Activated CD4-positive, alpha-beta T cell treated with anti-CD3 and anti-CD28 coated beads, Interleukin-2, amount 50 U/mL, for 48 hours (primary cell): ENCODE measurements around the gene MAL.

Experiments used
- DNase-seq, 2 experiments: peaks; one replicate each; pipeline ENCODE4 v3.0.0-alpha.2; 2020

MAL gene

DNA sequence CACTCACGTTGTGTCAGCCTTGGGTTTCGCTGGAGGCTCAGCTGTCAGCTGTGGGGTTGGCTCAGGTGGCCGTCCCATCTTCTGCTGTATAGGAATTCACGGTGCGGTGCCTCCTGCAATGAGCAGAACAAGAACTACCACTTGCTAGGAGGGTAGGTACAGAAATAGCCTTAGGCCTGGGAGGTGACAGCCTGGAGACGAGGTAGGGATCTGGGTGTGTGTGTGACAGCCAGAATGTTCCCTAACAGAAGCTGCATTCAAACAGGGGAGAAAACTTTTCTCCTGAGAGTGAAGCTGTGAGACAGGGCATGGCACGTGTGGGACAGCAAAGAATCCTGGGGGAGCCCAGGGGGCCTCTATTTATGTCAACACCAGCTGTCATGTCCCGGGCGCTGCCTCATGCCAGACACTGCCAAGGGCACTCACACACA is 8.4 kb upstream of the MAL start:
- DNase-seq, result no peak

DNA sequence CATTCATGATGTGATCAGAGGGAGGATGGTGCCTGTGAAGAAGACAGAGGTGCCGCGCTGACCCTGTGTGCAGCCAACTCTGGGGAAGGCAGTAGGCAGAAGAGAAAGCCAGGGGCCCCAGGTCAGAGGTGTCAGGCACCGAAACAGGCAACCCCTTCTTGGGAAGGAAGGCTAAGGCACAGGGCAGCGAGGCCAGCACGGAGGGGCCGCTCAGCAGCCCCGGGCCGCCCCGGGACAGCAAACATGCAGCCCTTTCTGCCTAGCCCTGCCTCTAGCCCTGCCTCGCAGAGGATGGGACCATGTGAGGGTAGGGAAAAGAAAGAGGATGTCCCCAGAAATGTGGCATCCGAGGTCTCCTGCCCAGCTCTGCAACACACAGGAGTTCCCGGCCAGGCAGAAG is 7.7 kb upstream of the MAL start:
- no peak for DNase-seq

DNA sequence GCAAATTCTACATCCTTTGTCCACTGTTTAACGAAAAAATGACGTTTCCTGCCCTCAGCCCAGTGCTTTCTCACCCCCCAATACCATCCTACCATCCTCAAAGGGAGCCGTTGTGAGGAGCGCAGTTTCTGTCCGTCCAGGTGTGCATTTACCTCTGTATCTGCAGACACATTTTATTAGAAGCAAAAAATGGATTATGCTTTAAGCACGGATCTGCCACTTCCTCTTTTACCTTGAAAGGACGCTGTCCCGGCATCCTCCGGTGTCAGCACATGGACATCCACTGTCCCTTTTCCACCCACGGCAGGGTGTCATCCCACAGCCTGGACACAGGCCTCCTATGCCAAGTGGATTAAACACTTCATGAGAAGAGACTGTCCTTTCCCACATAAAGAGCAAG is 7.2 kb upstream of the MAL start:
- no peak for DNase-seq

DNA sequence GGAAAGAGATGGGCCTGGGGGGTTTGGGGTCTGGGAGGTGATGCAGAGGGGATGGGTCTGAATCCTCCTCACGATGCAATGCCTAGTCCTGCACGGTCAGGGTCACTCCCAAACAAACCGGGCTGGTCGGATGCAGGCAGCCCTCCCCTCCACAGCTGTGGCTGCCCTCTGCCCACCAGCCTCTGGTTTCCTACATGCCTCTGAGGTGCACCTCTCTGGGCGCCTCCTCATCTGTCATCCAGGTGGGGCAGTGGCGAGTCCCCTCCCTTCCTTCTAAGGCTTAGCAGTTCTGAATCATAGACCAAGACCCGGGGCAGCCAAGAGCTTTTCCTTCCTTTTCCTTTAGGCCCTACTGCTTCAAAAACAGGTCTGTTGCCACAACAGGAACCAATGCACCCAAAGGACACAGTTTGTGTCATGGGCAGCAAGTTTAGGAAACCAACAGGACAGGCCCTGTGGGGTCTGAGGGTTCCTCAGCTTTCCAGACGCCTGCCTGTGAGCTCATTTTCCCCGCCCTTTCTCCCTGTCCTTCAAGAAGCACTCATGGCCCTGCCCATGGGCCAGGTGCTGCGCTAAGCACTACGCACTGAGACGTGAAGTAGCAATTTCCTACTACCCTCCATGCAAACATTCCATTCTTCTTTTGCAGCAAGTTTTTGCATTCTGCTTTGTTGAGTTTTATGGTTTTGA is 6.5 kb upstream of the MAL start:
- no peak for DNase-seq

DNA sequence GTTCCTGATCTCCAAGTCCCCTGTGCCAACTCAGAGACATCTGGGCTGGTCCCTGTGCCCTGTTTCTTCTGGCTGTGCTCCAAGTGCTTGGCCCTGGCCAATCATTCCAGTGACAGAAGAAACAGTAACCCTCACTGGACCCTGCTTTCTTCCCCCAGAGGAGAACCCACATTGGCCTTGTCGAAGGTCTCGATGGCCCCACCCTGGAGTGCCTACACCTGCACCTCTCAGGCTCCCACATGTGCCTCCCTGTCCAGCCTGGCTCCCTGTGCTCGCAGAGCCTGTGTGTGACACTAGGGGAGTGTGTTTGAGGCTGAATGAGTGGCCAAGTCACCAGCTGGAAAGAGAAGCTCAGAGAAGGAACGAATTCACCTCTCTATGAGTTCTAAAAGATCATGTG is 5.9 kb upstream of the MAL start:
- no peak for DNase-seq

DNA sequence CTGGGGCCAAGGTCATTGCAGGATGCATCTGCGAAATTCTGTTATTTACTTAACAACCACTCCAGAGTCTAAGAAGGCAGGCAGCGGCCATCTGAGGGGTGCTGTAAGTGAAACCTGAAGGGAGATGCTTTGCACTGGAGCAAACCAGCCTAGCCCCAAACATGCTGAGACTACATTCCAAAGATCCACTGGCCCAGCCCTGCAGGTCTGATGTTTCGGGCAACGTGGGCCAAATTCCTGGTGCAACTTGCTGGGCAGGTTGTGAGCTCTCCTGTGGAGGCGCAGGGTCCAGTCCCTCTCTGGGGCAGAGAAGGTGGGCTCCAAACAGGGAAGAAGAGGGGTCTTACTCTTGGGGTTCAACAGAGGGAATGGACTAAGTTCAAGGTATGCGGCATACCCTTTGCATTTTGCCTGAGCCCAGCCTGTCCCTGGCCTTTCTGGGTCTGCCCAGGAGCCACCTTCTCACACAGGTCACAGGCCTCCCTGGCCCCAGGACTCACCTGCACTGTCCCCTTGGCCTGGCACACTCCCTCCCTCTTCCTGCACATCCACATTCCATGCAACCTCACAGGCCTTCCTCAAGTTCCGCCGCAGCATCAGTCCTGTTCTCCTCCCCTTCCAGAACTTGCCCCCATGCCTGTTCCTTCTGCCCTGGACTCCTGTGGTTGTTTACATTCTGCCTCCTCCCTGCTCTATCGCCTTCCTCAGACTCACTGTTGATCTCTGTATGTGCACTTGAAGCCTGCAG is 5.1 kb upstream of the MAL start:
- no peak for DNase-seq

DNA sequence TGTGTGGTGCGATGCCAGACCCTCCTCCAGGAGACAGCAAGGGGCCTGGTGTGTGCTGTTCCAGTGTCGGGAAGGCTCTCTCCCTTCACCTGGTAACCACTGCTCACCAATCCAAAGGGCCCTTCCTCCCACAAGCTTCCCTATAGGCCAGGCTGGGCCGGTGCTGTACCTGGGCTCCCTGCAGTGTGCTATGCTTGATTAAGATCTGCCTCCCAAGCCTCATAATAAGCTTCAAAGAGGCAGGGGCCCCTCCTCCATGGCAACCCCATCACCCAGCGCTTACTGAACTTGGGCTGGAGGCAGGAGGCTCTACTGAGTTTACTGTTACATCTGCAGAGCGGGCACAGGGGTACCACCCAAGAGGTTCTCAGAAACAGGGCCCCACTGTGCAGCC is 4.5 kb upstream of the MAL start:
- no peak for DNase-seq

DNA sequence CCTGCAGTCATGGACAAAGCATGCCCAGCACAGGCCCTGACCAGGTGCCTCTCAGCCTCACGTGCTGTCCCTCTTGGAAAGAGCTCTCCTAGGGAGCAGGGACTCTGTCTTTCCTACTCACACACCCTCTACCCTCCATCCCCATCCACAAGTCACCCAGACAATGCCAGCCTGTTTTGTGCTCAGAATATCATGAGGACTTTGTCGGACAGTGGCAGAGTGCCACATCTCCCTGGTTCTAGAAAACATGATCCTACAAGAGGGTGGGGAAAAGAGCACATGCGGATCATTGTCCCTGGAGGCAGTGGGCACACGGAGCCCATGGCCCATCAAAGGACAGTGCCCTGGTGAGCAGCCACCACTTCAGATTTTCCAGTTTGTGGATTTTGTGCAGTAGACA is 3.7 kb upstream of the MAL start:
- no peak for DNase-seq

DNA sequence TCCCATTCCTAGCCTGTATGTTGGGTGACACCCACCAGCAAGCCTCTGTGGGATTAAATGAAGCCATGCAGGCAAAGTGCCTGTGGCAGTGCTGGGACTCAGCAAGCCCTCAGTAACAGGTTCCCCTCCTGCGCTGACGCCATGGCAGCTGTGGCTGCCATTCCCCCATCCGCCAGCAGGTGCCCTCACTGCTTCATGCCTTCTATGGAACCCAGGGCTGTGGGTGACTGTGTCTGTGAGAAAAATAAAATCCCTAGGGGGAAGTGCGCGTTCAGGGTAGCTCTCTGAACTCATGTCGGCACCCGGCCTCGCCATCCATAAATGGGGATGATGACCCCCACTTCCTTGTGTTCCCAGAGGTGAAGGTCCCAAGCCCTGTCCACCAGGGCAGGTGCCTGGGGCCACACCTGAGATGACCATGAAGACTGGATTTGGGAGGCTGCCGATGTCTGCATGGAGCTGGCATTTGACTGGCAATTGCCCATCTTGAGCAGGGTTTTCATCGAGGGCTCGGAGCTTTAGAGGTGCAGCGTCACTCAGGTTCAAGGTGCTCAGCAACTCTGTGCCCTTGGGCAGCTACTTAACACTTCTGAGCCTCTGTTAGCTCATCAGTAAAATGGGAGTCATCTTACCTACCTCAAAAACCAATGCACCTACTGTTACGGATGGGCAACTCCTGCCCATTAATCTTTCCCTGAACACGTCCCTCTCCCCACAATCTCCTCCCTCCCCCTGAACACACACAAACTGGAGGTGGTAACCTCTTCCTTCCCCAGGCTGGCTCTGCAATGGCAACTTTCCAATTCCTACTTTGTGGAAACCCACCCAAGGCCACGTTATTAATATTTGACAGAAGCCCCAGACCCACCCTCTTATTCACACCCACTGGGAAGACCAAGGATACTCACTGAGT is 2.9 kb upstream of the MAL start:
- peak; percentile 91 to 93 for DNase-seq

DNA sequence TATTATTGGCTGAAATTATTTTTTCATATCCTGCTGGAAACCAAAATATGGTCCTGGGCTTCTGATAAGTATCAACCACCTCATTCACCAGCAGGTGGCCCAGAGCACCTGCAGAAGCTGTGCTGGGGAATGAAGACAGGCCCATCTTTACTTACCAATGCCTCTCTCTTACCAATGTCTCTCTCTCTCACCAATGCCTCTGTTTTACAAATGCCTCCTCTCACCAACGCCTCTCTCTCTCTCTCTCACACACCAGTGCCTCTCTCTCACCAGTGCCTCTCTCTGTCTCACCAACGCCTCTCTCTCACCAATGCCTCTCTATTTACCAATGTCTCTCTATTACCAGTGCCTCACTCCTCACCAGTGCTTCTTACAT is 2.3 kb upstream of the MAL start:
- peak; percentile 52 to 56 for DNase-seq

DNA sequence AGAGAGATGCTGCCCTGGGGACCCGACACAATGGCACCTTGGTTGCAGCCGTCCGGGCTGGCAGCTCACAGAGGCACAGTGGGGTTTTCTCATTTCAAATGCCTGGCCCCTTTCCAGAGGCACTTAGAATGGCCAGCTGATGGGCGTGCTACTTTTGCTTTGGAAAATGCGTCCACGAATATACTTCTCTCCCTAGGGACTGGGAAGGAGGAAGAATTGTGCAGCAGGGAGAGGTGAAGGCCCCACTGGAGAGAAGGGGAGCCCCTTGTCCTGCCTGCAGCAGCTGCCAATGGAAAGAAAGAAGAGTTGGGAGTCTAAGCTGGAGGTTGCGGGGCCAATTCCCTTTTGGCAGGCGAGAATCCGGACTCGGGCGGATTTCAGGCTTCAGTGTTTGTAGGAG is 1.1 kb upstream of the MAL start:
- no peak for DNase-seq

DNA sequence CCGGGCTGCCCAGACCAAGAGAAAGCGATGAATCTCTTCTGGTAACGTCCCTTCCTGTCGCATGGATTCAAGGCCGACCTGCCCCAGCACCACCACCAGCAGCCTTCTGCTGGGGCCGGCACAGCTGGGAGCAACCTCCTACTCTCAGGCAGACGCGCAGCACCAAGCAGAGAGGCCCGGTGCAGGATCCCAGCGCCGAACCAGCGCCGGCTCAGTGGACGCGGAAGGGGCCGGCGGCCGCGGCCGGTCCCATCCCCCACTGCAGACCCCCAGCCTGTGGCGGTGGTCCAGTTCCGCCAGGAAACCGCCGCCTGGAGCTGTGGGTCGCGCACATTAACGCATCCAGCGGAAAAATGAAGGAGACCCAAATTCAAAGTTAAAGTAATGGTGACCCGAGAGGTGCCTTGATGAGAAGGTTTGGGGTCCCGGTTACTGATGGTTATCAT is 525 bp upstream of the MAL start:
- DNase-seq, result peak; percentile 25 to 41

DNA sequence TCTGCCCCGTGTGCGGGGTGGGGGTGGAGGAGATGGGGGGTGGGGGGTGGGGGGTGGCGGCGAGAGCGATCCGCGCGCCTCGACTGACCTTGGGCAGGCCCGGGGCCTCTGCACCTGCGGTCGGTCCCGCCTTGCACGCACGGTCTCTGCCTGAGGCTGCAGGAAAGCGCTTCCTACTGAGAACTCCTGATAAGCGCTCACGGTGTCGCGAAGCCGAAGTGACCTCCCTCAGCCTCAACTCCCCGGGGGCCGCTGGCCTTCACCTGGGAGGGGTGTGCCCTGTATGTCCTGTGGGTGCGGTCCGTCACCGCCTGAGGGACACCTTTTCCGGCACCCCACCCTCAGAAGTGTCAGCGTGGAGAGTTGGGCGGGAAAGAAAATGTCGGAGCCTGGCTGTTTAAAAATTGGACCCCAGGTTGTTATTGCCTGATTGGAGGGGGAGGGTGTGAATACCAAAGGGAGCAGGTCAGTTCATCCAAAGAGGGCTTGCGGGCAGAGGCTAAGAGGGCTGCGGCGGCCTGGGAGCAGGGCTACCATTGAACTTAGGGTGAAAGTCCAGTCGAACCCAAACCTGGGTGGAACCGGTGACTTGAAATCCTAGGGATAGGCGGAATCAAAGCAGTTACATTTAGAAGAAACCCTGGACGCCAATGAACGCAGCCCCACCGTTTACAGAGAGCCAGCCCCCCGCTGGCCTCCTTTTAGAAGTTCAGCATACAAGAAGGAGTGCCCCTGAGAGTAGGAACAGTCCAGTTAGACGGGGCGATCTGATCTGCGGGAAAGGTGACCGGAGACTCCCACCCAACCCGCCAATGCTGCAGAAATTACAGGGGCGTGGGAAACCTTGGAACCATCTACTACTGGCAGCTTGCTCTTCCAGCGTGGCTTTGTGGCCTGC is 1.2 kb downstream of the MAL start:
- peak in 1 of 2 experiments; percentile 40 for DNase-seq

DNA sequence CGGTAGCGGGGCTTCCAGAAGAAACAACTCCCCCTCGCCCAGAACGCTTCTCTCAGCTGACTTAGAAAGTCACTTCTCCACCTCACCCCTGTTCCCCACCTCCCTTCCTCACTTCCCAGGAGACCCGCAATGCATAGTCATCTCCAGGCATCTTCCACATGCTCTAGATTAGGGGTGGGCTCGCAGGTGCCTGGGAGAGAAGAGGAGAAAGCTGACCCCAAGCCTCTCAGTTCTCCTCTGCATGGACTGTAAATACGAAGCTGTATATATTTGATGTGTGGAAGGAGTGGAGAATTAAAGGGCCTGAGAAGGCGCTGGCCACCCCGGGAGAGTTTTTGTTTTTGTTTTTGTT is 1.8 kb downstream of the MAL start:
- no peak for DNase-seq

DNA sequence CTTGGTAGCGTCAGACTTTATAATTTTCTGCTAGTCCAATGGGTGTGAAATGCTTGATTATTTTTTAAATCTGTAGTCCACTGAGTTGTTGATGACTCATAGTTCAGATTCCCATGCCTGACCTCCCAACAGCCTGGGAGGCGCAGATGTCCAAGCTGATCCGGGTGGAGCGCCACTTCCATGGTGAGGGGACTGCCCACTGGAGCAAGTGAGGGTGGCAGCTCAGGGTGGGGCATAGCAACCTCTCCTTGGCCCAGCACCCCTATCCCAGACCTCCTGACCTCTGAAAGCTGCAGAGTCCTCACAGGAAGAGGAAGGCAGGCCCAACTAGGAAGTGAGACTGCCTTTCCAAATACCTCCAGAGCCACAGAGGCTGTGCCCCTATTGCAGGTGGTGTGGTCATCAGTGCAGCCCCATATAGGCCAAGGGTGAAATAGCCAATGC is 4.4 kb downstream of the MAL start:
- DNase-seq, result no peak

DNA sequence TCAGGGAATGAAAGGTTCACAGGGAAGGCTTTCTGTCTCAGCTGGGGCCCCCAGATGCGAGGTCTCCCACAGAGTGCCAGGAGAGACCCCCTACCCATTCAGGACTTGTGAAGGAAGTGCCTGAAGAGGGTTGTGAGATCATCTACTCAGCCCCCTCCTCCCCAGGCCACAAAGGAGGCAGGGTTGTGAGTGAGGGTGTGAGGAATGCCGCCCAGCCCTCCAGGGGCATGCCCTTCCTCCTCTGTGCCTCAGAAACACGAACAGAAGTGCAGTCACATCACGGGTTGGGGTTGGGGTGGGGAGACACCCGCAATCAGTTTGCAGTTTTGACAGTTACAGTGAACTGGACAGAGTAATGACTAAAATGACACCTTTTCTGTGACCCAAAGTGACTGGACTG is 5.0 kb downstream of the MAL start:
- no peak for DNase-seq

DNA sequence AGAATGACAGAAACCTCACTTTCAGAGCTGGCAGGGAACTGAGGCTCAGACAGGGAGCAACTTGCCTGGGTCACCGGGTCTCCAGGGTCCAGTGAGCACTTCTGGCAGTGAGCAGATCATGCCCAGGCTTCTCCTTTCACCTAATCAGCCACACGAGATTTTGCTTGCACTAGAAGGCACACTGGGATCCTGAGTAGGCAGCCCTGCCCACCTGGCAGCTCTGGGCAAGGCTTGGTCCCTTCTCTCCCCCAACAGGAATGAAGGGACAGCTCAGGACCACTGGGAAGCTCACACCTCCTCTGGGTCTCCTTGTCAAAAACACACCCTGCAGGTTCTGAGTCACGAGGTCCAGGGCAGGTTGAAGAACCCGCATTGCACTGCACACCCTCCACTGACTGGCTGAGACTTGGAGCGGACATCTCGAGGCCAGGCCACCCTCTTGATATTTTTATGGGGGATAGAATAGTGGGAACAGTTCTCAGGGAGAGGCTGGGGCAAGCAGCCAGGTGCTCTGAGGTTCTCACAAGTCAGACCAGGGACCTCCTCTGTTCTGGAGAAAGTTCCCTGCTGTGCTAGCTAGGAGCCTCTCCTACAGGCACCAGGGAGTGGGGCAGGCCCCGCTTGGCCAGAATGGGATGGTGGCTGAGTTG is 5.7 kb downstream of the MAL start:
- DNase-seq, result no peak

DNA sequence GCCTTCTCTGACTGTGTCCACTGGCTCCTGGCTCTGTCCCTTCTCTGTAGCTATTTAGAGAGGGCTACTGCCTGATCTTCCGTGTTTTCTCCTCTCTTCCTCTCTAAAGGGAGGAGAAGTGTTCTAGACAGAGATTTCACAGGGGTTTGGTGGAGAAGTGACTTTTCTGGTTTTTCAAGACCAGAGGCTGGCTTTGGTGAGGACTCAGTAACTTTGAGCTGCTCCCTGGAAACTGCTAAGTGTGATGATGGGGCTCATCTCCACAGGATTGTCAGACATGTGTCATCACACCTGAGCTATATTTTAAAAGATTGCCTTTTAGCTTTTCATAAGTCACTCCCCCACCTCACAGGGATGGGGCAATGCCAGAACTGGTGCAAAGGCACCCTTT is 6.2 kb downstream of the MAL start:
- DNase-seq, result no peak

DNA sequence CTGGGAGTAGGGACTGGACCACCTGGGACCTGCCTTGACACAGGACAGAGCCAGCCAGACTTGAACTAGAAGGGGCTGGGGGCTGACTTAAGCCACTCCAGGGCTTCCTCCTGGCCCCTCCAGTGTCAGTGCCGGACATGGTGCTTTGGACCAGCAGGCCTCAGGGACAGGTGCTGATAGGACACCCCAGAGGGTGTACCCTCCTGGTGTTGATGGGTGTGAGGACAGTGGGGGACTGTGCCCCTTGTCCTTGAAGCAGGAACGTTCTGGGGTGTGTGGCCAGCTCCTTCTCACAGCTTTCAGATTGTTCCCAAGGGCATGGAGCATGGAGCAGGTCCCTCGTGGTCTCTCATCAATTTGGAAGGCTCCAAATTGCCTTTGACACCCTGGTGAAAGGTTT is 6.8 kb downstream of the MAL start:
- no peak for DNase-seq

DNA sequence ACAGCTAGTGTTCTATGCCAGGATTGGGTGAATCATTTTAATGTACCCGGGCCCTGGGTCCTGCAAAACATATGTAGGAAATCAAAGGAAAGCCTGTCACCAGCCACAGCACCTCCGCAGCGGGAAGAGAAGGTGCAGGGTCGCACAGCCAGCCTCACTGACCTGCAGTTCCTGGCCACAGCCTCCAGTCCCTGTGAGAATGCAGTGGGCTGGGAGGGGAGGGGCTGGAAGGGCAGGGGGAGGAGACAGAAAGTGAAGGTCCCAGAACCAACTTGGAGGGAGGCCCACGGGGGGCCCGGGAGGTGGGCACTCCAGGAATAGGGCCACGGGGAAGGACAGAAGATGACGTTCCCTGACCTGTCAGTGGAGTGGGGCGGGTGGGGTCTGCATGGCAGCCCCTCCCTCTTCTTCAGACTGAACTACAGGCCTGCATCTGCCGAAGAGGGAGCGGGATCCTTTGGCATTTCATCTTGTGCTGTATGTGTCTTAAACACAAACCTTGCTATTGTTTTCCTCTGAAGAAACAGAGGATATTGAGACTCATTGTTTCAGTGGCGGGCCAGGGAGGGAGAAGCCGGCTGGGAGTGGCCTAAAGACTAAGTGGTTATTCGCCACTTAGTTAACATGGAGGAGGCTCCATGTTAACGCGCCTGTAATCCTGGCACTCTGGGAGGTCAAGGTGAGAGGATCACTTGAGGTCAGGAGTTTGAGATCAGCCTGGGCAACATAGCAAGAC is 7.5 kb downstream of the MAL start:
- DNase-seq, result no peak

DNA sequence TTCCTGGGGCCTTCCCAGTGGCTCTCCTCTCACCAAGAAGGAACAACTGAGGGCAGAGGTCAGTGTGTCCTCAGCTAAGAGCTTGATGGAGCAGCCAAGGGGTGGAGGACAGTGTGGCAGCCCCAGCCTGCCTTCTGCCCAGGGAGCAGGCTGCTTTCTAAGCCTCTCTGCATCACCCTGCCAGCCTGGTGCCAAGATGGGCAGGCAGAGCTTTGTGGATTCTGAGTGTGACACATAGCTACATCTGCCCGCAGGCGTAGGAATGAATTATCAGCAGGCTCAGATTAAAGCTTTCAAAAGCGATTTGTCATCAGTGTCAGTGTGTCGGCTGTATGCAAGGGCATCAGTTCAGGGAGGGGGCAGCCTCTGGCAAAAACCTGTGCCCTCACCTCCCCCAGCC is 8.7 kb downstream of the MAL start:
- no peak for DNase-seq
